Thyroid gland (tissue), 4 donors: Measurements from ENCODE around the gene HEXIM1. TPM values are rescaled to one million over a fixed set of nuclear protein-coding genes. Genes with fewer than 3 reads are reported as not detected.

Experiments used
- DNase-seq, 2 donors: peaks; one replicate each; pipeline ENCODE4 v3.0.0-alpha.2; 2019
- H3K27ac ChIP-seq, 3 donors: fragments of 200-600 bp; sonication (generic); 1 replicate in 2 of 3; 2 replicates in 1 of 3; pipeline ENCODE4 v1.5.1; 2016 to 2019; ENCODE audit warnings: mild to moderate bottlenecking in 1 of 3, moderate library complexity in 1 of 3
- H3K27me3 ChIP-seq: fragments of 200-600 bp; sonication (generic); one replicate; pipeline ENCODE4 v1.5.1; 2019
- H3K36me3 ChIP-seq, 2 donors: fragments of 200-600 bp; sonication (generic); one replicate each; pipeline ENCODE4 v1.5.1; 2016 to 2019
- H3K4me1 ChIP-seq, 2 donors: fragments of 200-600 bp; sonication (generic); one replicate each; pipeline ENCODE4 v1.5.1; 2017 to 2019
- H3K4me3 ChIP-seq, 3 donors: fragments of 200-600 bp; sonication (generic); replicated peaks in 1 of 3; 1 replicate in 2 of 3; 2 replicates in 1 of 3; pipeline ENCODE4 v1.5.1; 2016; ENCODE audit warnings: mild to moderate bottlenecking in 1 of 3
- H3K9me3 ChIP-seq: fragments of 200-600 bp; sonication (generic); one replicate; pipeline ENCODE4 v1.5.1; 2017
- CTCF ChIP-seq, 6 experiments: fragments of 200-600 bp in 3 of 6; fragments of 450-650 bp in 3 of 6; sonication (generic) in 3 of 6; IDR thresholded peaks; one replicate each; pipeline ENCODE4 v1.5.1; 2016 to 2019; ENCODE audit warnings: antibody characterized with exemption in 6 of 6, mild to moderate bottlenecking in 2 of 6, inconsistent platforms in 1 of 6, moderate library complexity in 1 of 6
- POLR2A ChIP-seq, 2 donors: fragments of 450-650 bp; IDR thresholded peaks; one replicate each; pipeline ENCODE4 v1.6.1; 2017; ENCODE audit warnings: antibody characterized with exemption in 2 of 2, mild to moderate bottlenecking in 2 of 2, moderate library complexity in 1 of 2
- WGBS, 2 donors: methylation state at CpG; one replicate each; pipeline ENCODE4 v1.1.5; 2017; 5-methylcytosine and 5-hydroxymethylcytosine counted together
- intact Hi-C: fragments of 100-400 bp; cut with DNase I; formaldehyde crosslinking; loops from one replicate; pipeline ENCODE4 v1.15.1; 2023
- total RNA-seq, 4 donors: library from RNA; depleted of rRNA; stranded (reverse); fragments of >200 nt; gene quantifications; one replicate each; pipeline ENCODE4 v1.2.3, GENCODE V29; 2016

HEXIM1 gene, protein sequence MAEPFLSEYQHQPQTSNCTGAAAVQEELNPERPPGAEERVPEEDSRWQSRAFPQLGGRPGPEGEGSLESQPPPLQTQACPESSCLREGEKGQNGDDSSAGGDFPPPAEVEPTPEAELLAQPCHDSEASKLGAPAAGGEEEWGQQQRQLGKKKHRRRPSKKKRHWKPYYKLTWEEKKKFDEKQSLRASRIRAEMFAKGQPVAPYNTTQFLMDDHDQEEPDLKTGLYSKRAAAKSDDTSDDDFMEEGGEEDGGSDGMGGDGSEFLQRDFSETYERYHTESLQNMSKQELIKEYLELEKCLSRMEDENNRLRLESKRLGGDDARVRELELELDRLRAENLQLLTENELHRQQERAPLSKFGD
- 10 to 100 TPM; 15.6 to 33.5 (median 18.4) TPM for total RNA-seq

GRCh38 chr17:45148183-45149036 lies at the start of gene HEXIM1:
Gene HEXIM1, plus strand, starts transcription at chr17:45148475. Its CDS starts 716 bp downstream, at chr17:45149191.
- H3K36me3 ChIP-seq = no peaks in the 10 kb centered on the region
- H3K27me3 ChIP-seq = no peaks in the 10 kb centered on the region
- intact Hi-C loops = loop anchor here (10.0 kb wide), 1 partner anchor 236 kb away; no protein-coding TSS in a partner anchor
- peaks cover 17 to 41% of the 10 kb centered on the region in 2 donors for H3K4me1 ChIP-seq
- H3K27ac ChIP-seq = peak within 1 kb of the TSS; percentile 93 to 99 (median 98)
- H3K9me3 ChIP-seq = no peaks in the 10 kb centered on the region
- WGBS, 2 donors = 0% methylated on average over 52 to 58 of the region's 58 CpGs
- peak; percentile 99 for DNase-seq
- H3K4me3 ChIP-seq = peak within 1 kb of the TSS; percentile 57 to 71 (median 58)
- TF ChIP-seq CTCF (IDR thresholded peaks at IDR 0.05) (no peak), POLR2A (IDR thresholded peaks at IDR 0.05) (peak; percentile 96 to 100)

DNA sequence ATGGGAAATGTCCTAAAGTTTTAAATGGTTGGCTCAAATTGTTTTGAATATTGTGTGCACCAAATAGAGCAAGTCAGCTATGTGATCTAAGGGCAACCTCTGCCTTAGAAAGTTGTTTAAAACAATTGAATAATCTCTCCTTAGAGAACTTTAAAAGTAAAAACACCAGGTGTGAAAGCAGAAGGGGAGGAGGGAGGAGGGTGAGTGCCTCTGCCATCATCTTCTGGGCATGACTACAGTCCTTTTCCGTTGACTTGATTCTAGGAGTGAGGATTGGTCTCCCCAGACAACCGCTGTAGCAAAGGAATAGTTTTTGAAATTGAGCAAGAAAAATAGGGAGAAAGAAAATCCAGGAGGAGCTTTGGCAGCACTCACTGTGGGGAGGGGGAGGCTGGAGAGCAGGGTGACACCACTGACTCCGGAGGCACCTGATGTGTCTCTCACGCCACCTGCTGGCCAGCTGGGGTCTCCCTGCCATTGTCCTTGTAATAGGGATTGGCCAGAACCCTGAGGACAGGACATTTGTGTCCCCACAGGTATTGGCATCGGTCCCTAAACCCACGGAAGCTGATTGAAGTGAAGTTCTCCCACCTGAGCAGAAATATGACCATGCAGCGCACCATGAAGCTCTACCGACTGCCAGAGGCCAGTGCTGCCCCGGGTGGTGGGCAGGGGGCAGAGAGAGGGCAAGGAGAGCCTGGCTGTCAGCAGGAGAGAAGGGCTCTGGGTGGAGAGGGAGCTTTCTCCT lies 49.2 kb upstream of the HEXIM1 start:
- intact Hi-C loops = loop anchor here (5.0 kb wide), 1 partner anchor 77 kb away; no protein-coding TSS in a partner anchor
- H3K27me3 ChIP-seq = no peaks in the 10 kb centered on the region
- peak overlapping the region in 1 of 3 donors; percentile 32 for H3K27ac ChIP-seq
- 31 to 48% methylated on average over 8 to 9 of the region's 9 CpGs for WGBS, 2 donors
- no peak overlapping the region for H3K4me3 ChIP-seq
- H3K9me3 ChIP-seq = no peaks in the 10 kb centered on the region
- H3K4me1 ChIP-seq = peaks cover 0 to 36% of the 10 kb centered on the region in 2 donors
- peak; percentile 89 to 95 (median 92) for TF ChIP-seq CTCF (IDR thresholded peaks at IDR 0.05)
- TF ChIP-seq POLR2A (IDR thresholded peaks at IDR 0.05) = no peak
- DNase-seq = peak; percentile 94
- H3K36me3 ChIP-seq = peaks cover 60 to 75% of the 10 kb centered on the region in 2 donors

- H3K27me3 ChIP-seq = no peaks in the 10 kb centered on the region
- DNase-seq = no peak
- TF ChIP-seq POLR2A (IDR thresholded peaks at IDR 0.05) = no peak
- TF ChIP-seq CTCF (IDR thresholded peaks at IDR 0.05) = no peak
- H3K4me3 ChIP-seq = no peak overlapping the region
- peaks cover 0 to 30% of the 10 kb centered on the region in 2 donors for H3K4me1 ChIP-seq
- no peaks in the 10 kb centered on the region for H3K9me3 ChIP-seq
- 78 to 89% methylated on average over 9 of the region's 9 CpGs for WGBS, 2 donors
- peak overlapping the region in 2 of 3 donors; percentile 21 to 63 for H3K27ac ChIP-seq
- intact Hi-C loops = loop anchor here (5.0 kb wide), 1 partner anchor 179 kb away; no protein-coding TSS in a partner anchor
- peaks cover 71 to 74% of the 10 kb centered on the region in 2 donors for H3K36me3 ChIP-seq
Measured at GRCh38 chr17:45101546-45101882, 46.8 kb upstream of the HEXIM1 start.

DNA sequence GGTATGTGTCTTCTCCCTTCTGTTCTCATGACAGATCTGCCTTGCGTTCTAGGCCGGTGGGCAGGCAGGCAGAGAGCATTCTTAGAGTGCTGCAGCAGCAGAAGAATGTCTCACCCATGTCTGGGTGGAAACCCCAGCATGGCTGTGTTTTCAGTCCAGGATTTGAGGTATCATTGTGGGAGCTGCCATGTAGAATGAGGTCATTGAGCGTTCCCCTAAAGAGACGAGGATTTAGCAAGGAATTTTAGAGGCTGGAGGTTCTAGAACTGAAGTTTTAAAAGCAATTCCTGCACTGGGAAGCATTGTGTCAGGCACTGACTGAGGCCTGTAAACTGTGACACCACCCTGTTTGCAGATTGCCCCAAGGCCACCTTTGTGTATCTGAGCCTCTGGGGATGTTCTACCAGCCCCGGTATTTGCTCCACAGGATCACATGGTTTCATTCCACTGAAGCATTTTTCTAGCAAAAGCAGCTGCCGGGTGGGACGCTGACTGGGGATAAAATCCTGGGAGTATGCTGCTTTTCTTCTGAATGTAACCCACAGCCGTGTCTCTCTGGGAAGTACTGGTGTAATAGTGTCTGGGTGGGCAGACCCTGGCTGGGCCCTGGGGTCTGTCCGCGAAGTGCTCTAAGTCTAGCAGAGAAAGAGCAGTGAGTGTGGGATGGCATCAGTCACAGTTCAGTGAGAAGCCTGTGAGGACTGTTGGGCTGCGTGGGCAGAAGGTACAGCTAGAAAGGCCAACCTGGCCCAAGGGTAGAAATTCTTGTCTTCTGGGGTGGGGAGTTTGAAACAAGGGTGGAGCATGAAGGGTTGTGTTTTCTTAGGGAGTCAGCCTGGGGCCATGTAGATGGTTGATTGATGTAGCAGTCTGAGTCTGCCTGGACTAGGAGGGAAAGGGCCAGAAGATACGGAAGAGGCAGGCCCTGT lies 46.1 kb upstream of the HEXIM1 start:
- peaks cover 0 to 30% of the 10 kb centered on the region in 2 donors for H3K4me1 ChIP-seq
- TF ChIP-seq CTCF (IDR thresholded peaks at IDR 0.05) (no peak), POLR2A (IDR thresholded peaks at IDR 0.05) (no peak)
- H3K4me3 ChIP-seq = no peak overlapping the region
- peaks cover 71 to 74% of the 10 kb centered on the region in 2 donors for H3K36me3 ChIP-seq
- peak overlapping the region in 2 of 3 donors; percentile 21 to 63 for H3K27ac ChIP-seq
- intact Hi-C loops = loop anchor here (5.0 kb wide), 1 partner anchor 180 kb away; no protein-coding TSS in a partner anchor
- no peaks in the 10 kb centered on the region for H3K27me3 ChIP-seq
- no peaks in the 10 kb centered on the region for H3K9me3 ChIP-seq
- 76 to 77% methylated on average over 11 to 12 of the region's 12 CpGs for WGBS, 2 donors
- DNase-seq = peak; percentile 62 to 71
